ENCODE results near the gene KBTBD2. TPM values are rescaled to one million over a fixed set of nuclear protein-coding genes. Genes with fewer than 3 reads are reported as not detected.

KBTBD2 gene
- total and polyA plus RNA-seq, 2 of the 4 experiments (the other 2 are of a cell fraction): 13.2 to 32.3 TPM

GRCh38 chr7:32890793-32891042 is 842 bp downstream of the KBTBD2 start:
- H3K4me3 ChIP-seq (ENCODE audit: insufficient read depth, low read depth, low read length): peak overlapping the region; percentile 86
- ATAC-seq (ENCODE audit: low read depth) (no peak), DNase-seq (no peak)
- no CpG with 5 or more reads among the region's 8 CpGs for WGBS, 2 experiments (ENCODE audit: extremely low coverage in 2 of 2, insufficient read length in 1 of 2)
- H2AK9ac ChIP-seq (replicated peaks; ENCODE audit: low read depth, low read length, poor library complexity): peak overlapping the region; percentile 6
- peak overlapping the region; percentile 93 for H4K91ac ChIP-seq (ENCODE audit: insufficient read depth, low read depth, low read length)
- intact Hi-C loops (cut with micrococcal nuclease) (loop anchor here (1.0 to 5.0 kb wide), 4 partner anchors 52 to 217 kb away; partner anchors contain the start of genes NT5C3A and RP9), in situ Hi-C loops (cut with MboI; ENCODE audit: low sequenced_read_pairs) (no loop called here), dilution Hi-C loops (cut with HindIII; ENCODE audit: low sequenced_read_pairs, unreplicated experiment) (no loop called here)
- peak overlapping the region; percentile 99 for H3K23ac ChIP-seq (ENCODE audit: low read depth, low read length)
- peaks cover 2% of the 10 kb centered on the region; the same call in 1 of the 2 replicates for H3K4me1 ChIP-seq (ENCODE audit: control insufficient read depth, insufficient read depth, low read length)
- peak overlapping the region; percentile 81 for H4K5ac ChIP-seq (ENCODE audit: low read depth, low read length)
- peak overlapping the region; percentile 100 for H3K9ac ChIP-seq (ENCODE audit: low read depth, low read length)
- H3K4me2 ChIP-seq (ENCODE audit: low read depth, low read length): peak overlapping the region; percentile 97
- ChIA-PET CTCF (no interaction called here), POLR2A (ENCODE audit: unreplicated experiment) (no interaction called here)
- H3K4ac ChIP-seq (ENCODE audit: low read depth, low read length): peak overlapping the region; percentile 88
- H3K14ac ChIP-seq (replicated peaks; ENCODE audit: low read depth, low read length): peak overlapping the region; percentile 46
- no peaks in the 10 kb centered on the region for H3K27me3 ChIP-seq (ENCODE audit: control insufficient read depth, insufficient read depth, low read length)
- TF ChIP-seq RAD21 (IDR thresholded peaks at IDR 0.05; ENCODE audit: low read length) (no peak), MXI1 (IDR thresholded peaks at IDR 0.05; ENCODE audit: borderline replicate concordance, low read depth, low read length) (no peak), CEBPB (IDR thresholded peaks at IDR 0.05; ENCODE audit: low read depth, low read length) (no peak), MAZ (IDR thresholded peaks at IDR 0.05; ENCODE audit: borderline replicate concordance, low read depth, low read length) (no peak), SMC3 (IDR thresholded peaks at IDR 0.05; ENCODE audit: low read depth, low read length) (no peak), USF2 (IDR thresholded peaks at IDR 0.05; ENCODE audit: low read depth, low read length) (no peak), NFE2L2 (IDR thresholded peaks at IDR 0.05; ENCODE audit: low read depth, low read length) (no peak), RCOR1 (IDR thresholded peaks at IDR 0.05; ENCODE audit: insufficient replicate concordance, low read length) (no peak), FOS (IDR thresholded peaks at IDR 0.05; ENCODE audit: low read depth, low read length) (no peak), MAFK (IDR thresholded peaks at IDR 0.05; ENCODE audit: low read depth, low read length) (no peak), CHD1 (IDR thresholded peaks at IDR 0.05; ENCODE audit: low read depth, low read length) (no peak), RFX5 (IDR thresholded peaks at IDR 0.05; ENCODE audit: low read depth, low read length) (no peak), POLR2A (IDR thresholded peaks at IDR 0.05; ENCODE audit: low read depth, low read length) (no peak), BHLHE40 (IDR thresholded peaks at IDR 0.05; ENCODE audit: low read depth, low read length) (no peak)
- TF ChIP-seq, protein P1, sequence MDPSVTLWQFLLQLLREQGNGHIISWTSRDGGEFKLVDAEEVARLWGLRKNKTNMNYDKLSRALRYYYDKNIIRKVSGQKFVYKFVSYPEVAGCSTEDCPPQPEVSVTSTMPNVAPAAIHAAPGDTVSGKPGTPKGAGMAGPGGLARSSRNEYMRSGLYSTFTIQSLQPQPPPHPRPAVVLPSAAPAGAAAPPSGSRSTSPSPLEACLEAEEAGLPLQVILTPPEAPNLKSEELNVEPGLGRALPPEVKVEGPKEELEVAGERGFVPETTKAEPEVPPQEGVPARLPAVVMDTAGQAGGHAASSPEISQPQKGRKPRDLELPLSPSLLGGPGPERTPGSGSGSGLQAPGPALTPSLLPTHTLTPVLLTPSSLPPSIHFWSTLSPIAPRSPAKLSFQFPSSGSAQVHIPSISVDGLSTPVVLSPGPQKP (IDR thresholded peaks at IDR 0.05; ENCODE audit: borderline replicate concordance, low read depth, low read length): no peak
- H2BK20ac ChIP-seq (ENCODE audit: low read depth, low read length): no peak overlapping the region
- H3K18ac ChIP-seq (ENCODE audit: low read depth, low read length): peak overlapping the region; percentile 91
- H2BK15ac ChIP-seq (ENCODE audit: low read depth, low read length): peak overlapping the region; percentile 3; the same call in 1 of the 3 replicates
- no peaks in the 10 kb centered on the region for H3K36me3 ChIP-seq (ENCODE audit: control insufficient read depth, insufficient read depth, low read length)
- peak overlapping the region; percentile 92 for H3K56ac ChIP-seq (ENCODE audit: extremely low read depth, insufficient read depth, low read length)
- peak overlapping the region; percentile 18 for H2AK5ac ChIP-seq (ENCODE audit: low read depth, low read length)
- peak overlapping the region; percentile 7; the same call in 1 of the 2 replicates for H2BK120ac ChIP-seq (ENCODE audit: low read depth, low read length)
- H4K20me1 ChIP-seq (ENCODE audit: insufficient read depth, low read length): peaks cover 29% of the 10 kb centered on the region
- H3K79me1 ChIP-seq (ENCODE audit: low read depth in 1 of 2, low read length in 2 of 2): peaks cover 0 to 10% of the 10 kb centered on the region in 2 experiments; a peak in 1 of 4 replicates
- H3K9me1 ChIP-seq (ENCODE audit: insufficient read depth, low read length): 0 out of 2 replicates have a peak, but pooled peaks cover 7% of the 10 kb centered on the region
- peak overlapping the region; percentile 71 to 88 for H4K8ac ChIP-seq (ENCODE audit: low read depth in 2 of 2, low read length in 2 of 2)
- no peaks in the 10 kb centered on the region for H3K9me3 ChIP-seq (ENCODE audit: control insufficient read depth, insufficient read depth, low read length)
- peak overlapping the region; percentile 78 for H2AFZ ChIP-seq (replicated peaks; ENCODE audit: low read length, poor library complexity)
- peak overlapping the region; percentile 98 for H2BK5ac ChIP-seq (ENCODE audit: low read depth, low read length, poor library complexity, severe bottlenecking)
- H3K27ac ChIP-seq (ENCODE audit: insufficient read depth, low read length): peak overlapping the region; percentile 100
- no TSS peak for BruUV-seq (replicated peaks)
